HPDE6-E6E7 (cell line): Measurements from ENCODE around the gene NGEF.

Source experiments
- DNase-seq: peaks from one replicate; pipeline ENCODE4 v3.0.0; 2011; ENCODE audit warnings: missing footprints; ENCODE audit errors: extremely low spot score

The NGEF gene

GRCh38 chr2:232897598-232898408 is 115.3 kb downstream of the NGEF start:
- DNase-seq: no peak

- DNase-seq: no peak
Measured at GRCh38 chr2:232896720-232897597, 116.1 kb downstream of the NGEF start.

- no peak for DNase-seq
Measured at GRCh38 chr2:232896111-232896510, 116.9 kb downstream of the NGEF start.

- no peak for DNase-seq
Measured at GRCh38 chr2:232894746-232895145, 118.3 kb downstream of the NGEF start.

GRCh38 chr2:232894251-232894650 is 118.8 kb downstream of the NGEF start:
- DNase-seq: no peak

- no peak for DNase-seq
Measured at GRCh38 chr2:232893834-232894233, 119.2 kb downstream of the NGEF start.

- DNase-seq: no peak
Measured at GRCh38 chr2:232892843-232893242, 120.2 kb downstream of the NGEF start.

GRCh38 chr2:232892221-232892620 is 120.8 kb downstream of the NGEF start:
- no peak for DNase-seq

GRCh38 chr2:232891621-232892071 is 121.4 kb downstream of the NGEF start:
- DNase-seq: no peak

GRCh38 chr2:232890896-232891601 is 122.0 kb downstream of the NGEF start:
- peak; percentile 43 for DNase-seq

GRCh38 chr2:232890536-232890895 is 122.5 kb downstream of the NGEF start:
- no peak for DNase-seq

GRCh38 chr2:232889876-232890401 is 123.1 kb downstream of the NGEF start:
- DNase-seq: no peak

GRCh38 chr2:232888839-232889529 is 124.1 kb downstream of the NGEF start:
- no peak for DNase-seq

GRCh38 chr2:232888099-232888836 is 124.8 kb downstream of the NGEF start:
- no peak for DNase-seq

GRCh38 chr2:232887171-232887850 is 125.7 kb downstream of the NGEF start:
- no peak for DNase-seq

GRCh38 chr2:232886632-232887031 is 126.4 kb downstream of the NGEF start:
- DNase-seq: no peak

- no peak for DNase-seq
Measured at GRCh38 chr2:232886176-232886575, 126.9 kb downstream of the NGEF start.

- DNase-seq: no peak
Measured at GRCh38 chr2:232885264-232885961, 127.6 kb downstream of the NGEF start.

GRCh38 chr2:232884549-232885263 is 128.3 kb downstream of the NGEF start:
- DNase-seq: no peak
